ENCODE results near the gene ZNF470. TPM values are rescaled to one million over a fixed set of nuclear protein-coding genes. Genes with fewer than 3 reads are reported as not detected.

ZNF470 gene
- total RNA-seq, 4 donors from 2014 or later = 3.9 to 8.1 (median 6.7) TPM

DNA sequence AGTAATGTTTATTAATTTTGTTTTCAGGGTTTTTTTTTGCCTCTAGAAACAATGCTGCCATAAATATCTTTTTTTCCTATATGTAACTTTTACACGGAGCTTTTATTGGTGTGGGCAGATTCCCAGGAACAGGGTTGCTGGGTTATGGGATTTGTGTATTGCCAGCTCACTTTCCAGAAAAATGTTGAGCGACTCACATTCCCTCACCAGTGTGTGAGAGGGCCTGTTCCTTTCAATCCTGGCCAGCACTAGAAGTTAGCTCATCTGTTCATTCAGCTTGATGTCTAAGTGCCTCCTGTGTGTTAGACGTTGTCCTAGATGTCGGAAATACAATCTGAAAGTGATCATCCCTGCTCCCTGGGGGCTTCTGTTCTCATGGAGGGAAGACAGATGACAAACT is 30.4 kb downstream of the ZNF470 start:
- peaks cover 0 to 16% (median 0%) of the 10 kb centered on the region in 3 donors for H3K9me3 ChIP-seq
- TF ChIP-seq EP300 (IDR thresholded peaks at IDR 0.05) (no peak), POLR2AphosphoS5 (IDR thresholded peaks at IDR 0.05) (no peak), POLR2A (IDR thresholded peaks at IDR 0.05) (no peak)
- TF ChIP-seq, protein P1, sequence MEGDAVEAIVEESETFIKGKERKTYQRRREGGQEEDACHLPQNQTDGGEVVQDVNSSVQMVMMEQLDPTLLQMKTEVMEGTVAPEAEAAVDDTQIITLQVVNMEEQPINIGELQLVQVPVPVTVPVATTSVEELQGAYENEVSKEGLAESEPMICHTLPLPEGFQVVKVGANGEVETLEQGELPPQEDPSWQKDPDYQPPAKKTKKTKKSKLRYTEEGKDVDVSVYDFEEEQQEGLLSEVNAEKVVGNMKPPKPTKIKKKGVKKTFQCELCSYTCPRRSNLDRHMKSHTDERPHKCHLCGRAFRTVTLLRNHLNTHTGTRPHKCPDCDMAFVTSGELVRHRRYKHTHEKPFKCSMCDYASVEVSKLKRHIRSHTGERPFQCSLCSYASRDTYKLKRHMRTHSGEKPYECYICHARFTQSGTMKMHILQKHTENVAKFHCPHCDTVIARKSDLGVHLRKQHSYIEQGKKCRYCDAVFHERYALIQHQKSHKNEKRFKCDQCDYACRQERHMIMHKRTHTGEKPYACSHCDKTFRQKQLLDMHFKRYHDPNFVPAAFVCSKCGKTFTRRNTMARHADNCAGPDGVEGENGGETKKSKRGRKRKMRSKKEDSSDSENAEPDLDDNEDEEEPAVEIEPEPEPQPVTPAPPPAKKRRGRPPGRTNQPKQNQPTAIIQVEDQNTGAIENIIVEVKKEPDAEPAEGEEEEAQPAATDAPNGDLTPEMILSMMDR (IDR thresholded peaks at IDR 0.05) = no peak
- WGBS, 2 donors (ENCODE audit: low coverage in 1 of 2) = 60 to 83% methylated on average over 1 of the region's 4 CpGs
- H3K4me3 ChIP-seq = no peak overlapping the region
- ATAC-seq = no peak
- peaks cover 0 to 36% of the 10 kb centered on the region in 2 donors for H3K36me3 ChIP-seq
- H3K27me3 ChIP-seq = no peaks in the 10 kb centered on the region
- H3K4me1 ChIP-seq = peaks cover 0 to 32% (median 9%) of the 10 kb centered on the region in 3 donors
- no peak overlapping the region for H3K27ac ChIP-seq

DNA sequence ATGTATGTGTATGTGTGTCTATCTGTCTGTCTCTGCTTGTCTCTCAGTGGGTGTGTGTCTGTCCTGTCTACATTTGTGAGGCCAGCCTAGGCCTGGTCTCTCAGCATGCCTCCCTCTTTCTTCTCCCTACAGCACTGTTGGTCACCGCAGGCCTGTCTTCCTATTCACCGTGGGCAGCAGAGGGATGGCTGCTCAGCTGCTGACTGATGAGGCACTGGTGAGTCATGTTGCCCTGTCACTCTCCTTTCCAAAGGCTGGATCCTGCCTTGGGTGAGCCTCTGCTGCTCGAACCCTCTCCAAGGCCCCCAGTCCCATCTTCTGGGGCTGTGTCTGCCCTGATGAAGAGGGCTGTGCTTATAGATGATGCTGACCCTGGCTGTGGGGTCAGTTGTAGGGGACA is 34.1 kb downstream of the ZNF470 start:
- peaks cover 0 to 51% (median 0%) of the 10 kb centered on the region in 3 donors for H3K9me3 ChIP-seq
- no peak for ATAC-seq
- no peak for TF ChIP-seq POLR2AphosphoS5 (IDR thresholded peaks at IDR 0.05)
- TF ChIP-seq, protein P1 (IDR thresholded peaks at IDR 0.05) = no peak
- no peak for TF ChIP-seq POLR2A (IDR thresholded peaks at IDR 0.05)
- no peak for TF ChIP-seq EP300 (IDR thresholded peaks at IDR 0.05)
- peaks cover 0 to 22% (median 3%) of the 10 kb centered on the region in 3 donors for H3K4me1 ChIP-seq
- no peak overlapping the region for H3K27ac ChIP-seq
- no peaks in the 10 kb centered on the region for H3K27me3 ChIP-seq
- 90% methylated on average over 2 of the region's 3 CpGs; no CpG with 5 or more reads in 1 of the 2 donors for WGBS, 2 donors (ENCODE audit: low coverage in 1 of 2)
- no peak overlapping the region for H3K4me3 ChIP-seq
- peaks cover 0 to 67% of the 10 kb centered on the region in 2 donors for H3K36me3 ChIP-seq

- no peak overlapping the region for H3K27ac ChIP-seq
- peaks cover 0 to 62% of the 10 kb centered on the region in 2 donors for H3K36me3 ChIP-seq
- 82 to 91% methylated on average over 1 to 6 of the region's 6 CpGs for WGBS, 2 donors (ENCODE audit: low coverage in 1 of 2)
- peaks cover 0 to 68% (median 0%) of the 10 kb centered on the region in 3 donors for H3K9me3 ChIP-seq
- peaks cover 0 to 5% (median 0%) of the 10 kb centered on the region in 3 donors for H3K4me1 ChIP-seq
- no peak for ATAC-seq
- no peaks in the 10 kb centered on the region for H3K27me3 ChIP-seq
- no peak overlapping the region for H3K4me3 ChIP-seq
- no peak for TF ChIP-seq POLR2A (IDR thresholded peaks at IDR 0.05)
- no peak for TF ChIP-seq POLR2AphosphoS5 (IDR thresholded peaks at IDR 0.05)
- TF ChIP-seq, protein P1 (IDR thresholded peaks at IDR 0.05) = no peak
- no peak for TF ChIP-seq EP300 (IDR thresholded peaks at IDR 0.05)
These were observed 36.6 kb downstream of the ZNF470 start for GRCh38 chr19:56603829-56604228.

DNA sequence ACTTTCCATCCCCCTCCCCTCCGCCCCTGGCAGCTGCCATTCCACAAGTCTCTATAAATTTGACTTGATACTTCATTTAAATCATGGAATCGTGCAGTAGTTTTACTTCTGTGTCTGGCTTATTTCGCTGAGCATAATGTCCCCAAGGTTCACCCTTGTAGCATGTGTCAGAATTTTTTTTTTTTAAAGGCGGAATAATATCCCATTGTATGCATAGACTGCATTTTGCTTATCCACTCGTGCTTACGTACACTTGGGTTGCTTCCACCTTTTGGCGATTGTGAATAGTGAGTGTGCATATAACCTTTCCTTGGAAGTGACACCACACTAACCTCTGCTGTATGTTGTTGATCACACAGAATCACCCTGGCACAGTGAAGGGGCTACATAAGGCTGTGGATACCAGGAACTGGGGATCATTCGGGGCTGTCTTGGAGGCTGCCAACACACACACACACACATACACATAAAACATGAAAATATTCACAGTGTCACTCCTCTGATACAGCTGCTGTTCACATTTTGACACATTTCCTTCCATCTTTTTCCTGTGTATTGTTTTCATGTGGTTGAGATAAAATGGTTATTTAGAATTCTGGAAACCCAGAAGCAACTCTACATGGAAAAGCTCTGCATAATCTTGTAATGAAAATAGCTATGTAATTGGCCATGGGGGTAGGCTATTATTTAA is 41.2 kb downstream of the ZNF470 start:
- no peak overlapping the region for H3K27ac ChIP-seq
- H3K36me3 ChIP-seq = peaks cover 0 to 71% of the 10 kb centered on the region in 2 donors
- 50 to 90% methylated on average over 2 to 8 of the region's 8 CpGs for WGBS, 2 donors (ENCODE audit: low coverage in 1 of 2)
- TF ChIP-seq POLR2AphosphoS5 (IDR thresholded peaks at IDR 0.05) = no peak
- TF ChIP-seq, protein P1 (IDR thresholded peaks at IDR 0.05) = no peak
- no peak for TF ChIP-seq POLR2A (IDR thresholded peaks at IDR 0.05)
- no peak for TF ChIP-seq EP300 (IDR thresholded peaks at IDR 0.05)
- no peak overlapping the region for H3K4me3 ChIP-seq
- peaks cover 0 to 67% (median 0%) of the 10 kb centered on the region in 3 donors for H3K9me3 ChIP-seq
- H3K4me1 ChIP-seq = no peaks in the 10 kb centered on the region
- no peak for ATAC-seq
- H3K27me3 ChIP-seq = no peaks in the 10 kb centered on the region

DNA sequence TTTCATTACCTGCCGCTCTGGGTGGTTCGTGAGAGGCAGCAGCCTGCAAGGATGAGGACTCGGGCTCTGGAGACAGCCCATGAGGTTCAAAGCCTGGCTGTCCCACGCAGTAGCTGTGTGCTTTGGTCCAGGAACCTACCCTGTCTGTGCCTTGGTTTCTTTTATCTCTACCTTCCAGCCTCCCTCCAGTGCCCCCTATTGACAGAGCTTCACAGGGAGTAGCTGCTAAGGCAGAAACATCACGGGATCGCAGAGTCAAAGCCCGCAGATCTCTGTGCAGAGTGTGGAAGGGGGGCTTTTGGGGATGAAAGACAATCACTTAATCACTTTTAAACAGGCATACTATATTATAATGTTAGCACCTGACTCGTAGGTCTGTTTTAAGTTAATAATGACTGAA is 44.0 kb downstream of the ZNF470 start:
- Histone ChIP-seq H3K9me3 (peaks cover 0 to 67% (median 0%) of the 10 kb centered on the region in 3 donors), H3K4me3 (no peak overlapping the region), H3K36me3 (peaks cover 0 to 62% of the 10 kb centered on the region in 2 donors), H3K27me3 (no peaks in the 10 kb centered on the region), H3K27ac (no peak overlapping the region), H3K4me1 (no peaks in the 10 kb centered on the region)
- WGBS, 2 donors (ENCODE audit: low coverage in 1 of 2) = 57 to 71% methylated on average over 1 to 6 of the region's 8 CpGs
- no peak for ATAC-seq
- no peak for TF ChIP-seq EP300 (IDR thresholded peaks at IDR 0.05)
- TF ChIP-seq, protein P1 (IDR thresholded peaks at IDR 0.05) = no peak
- TF ChIP-seq POLR2A (IDR thresholded peaks at IDR 0.05) = no peak
- TF ChIP-seq POLR2AphosphoS5 (IDR thresholded peaks at IDR 0.05) = no peak
